Astrocyte of the cerebellum (primary cell): ENCODE data around the gene CXCL12.

Experiments used
- DNase-seq: peaks from one replicate; pipeline ENCODE4 v3.0.0-alpha.2; 2011; ENCODE audit warnings: low read depth
- H3K4me3 ChIP-seq: 2 replicates; pipeline ENCODE4 v1.5.1; 2011; ENCODE audit warnings: mild to moderate bottlenecking, low read depth, low read length, moderate library complexity
- CTCF ChIP-seq: IDR thresholded peaks from 2 replicates; pipeline ENCODE4 v1.5.1; 2012; ENCODE audit warnings: low read length, low read depth, moderate library complexity, mild to moderate bottlenecking; ENCODE audit errors: missing control alignments
- in situ Hi-C: cut with HindIII; loops from 2 replicates; pipeline ENCODE4 v1.10.0; 2017; ENCODE audit warnings: low sequenced_read_pairs

Gene CXCL12

GRCh38 chr10:44354771-44355170 lies 30.1 kb downstream of the CXCL12 start:
- in situ Hi-C loops, result no loop called here
- TF ChIP-seq CTCF, result no peak
- DNase-seq, result no peak
- H3K4me3 ChIP-seq, result no peak overlapping the region

GRCh38 chr10:44353721-44354120 lies 31.2 kb downstream of the CXCL12 start:
- no peak for TF ChIP-seq CTCF
- in situ Hi-C loops, result no loop called here
- no peak for DNase-seq
- H3K4me3 ChIP-seq, result no peak overlapping the region

GRCh38 chr10:44353128-44353390 lies 31.8 kb downstream of the CXCL12 start:
- TF ChIP-seq CTCF, result no peak
- no peak overlapping the region for H3K4me3 ChIP-seq
- DNase-seq, result no peak
- in situ Hi-C loops, result no loop called here

- no peak for TF ChIP-seq CTCF
- DNase-seq, result no peak
- no peak overlapping the region for H3K4me3 ChIP-seq
- in situ Hi-C loops, result no loop called here
Observed at GRCh38 chr10:44352316-44353127, 32.4 kb downstream of the CXCL12 start.

- DNase-seq, result no peak
- no peak for TF ChIP-seq CTCF
- in situ Hi-C loops, result no loop called here
- H3K4me3 ChIP-seq, result no peak overlapping the region
Observed at GRCh38 chr10:44348496-44348895, 36.4 kb downstream of the CXCL12 start.

- TF ChIP-seq CTCF, result no peak
- H3K4me3 ChIP-seq, result no peak overlapping the region
- DNase-seq, result no peak
- in situ Hi-C loops, result no loop called here
Observed at GRCh38 chr10:44347609-44348400, 37.1 kb downstream of the CXCL12 start.
